ENCODE measurements around the gene FAH.

The FAH gene

DNA sequence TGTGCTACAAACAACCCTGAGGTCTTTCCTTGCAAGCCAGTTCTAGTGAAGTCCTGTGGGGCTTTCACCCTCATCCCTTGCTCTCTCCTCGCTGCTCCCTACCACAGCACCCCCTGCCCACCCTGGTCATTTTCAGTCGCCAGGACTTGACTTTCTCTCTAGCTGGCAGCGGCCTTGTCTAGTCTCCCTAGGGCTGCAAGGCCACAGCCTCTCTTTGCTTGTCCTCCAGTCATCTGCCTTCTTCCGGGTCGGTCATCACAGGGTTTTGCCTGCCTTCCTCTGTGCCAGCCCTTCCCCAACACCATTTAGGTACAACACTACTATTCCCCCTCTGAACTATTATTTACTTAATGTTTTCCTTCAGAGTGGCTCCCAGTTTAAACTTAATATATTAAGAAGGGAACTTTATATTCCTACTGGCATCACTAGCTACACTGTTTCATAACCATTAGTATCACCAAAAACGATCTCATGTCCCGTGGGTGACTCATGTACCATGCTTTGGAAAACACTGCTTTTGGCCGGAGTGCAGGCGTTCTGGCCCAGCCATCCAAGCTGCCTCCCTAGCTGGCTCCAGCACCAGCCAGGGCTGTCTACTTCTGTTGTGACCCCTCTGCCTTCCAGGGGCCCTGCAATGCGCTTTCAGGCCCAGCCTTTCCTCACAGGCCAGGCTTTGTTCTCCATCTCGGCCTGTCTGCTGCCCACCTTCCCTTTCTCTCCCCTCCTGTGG lies 21.4 kb downstream of the FAH start:
- no peak for DNase-seq

DNA sequence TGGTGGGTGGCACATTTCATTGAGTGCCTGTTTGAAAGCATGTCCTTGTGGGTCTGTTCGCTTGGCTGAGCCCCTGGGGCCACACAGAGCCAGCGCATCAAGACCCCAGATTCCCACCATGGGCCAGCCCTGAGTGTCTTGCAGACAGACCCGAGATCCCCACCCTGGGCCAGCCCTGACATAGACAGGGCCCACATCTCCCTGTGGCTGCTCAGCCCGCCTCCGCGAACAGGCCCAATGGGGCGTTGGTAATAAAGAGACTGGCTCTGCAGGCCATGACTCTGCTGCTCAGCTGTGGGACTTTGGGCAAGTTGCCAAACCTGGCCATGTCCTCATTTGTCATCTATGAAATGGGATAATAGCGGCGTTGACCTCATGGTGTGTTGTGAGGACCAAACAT lies 22.6 kb downstream of the FAH start:
- no peak for DNase-seq

DNA sequence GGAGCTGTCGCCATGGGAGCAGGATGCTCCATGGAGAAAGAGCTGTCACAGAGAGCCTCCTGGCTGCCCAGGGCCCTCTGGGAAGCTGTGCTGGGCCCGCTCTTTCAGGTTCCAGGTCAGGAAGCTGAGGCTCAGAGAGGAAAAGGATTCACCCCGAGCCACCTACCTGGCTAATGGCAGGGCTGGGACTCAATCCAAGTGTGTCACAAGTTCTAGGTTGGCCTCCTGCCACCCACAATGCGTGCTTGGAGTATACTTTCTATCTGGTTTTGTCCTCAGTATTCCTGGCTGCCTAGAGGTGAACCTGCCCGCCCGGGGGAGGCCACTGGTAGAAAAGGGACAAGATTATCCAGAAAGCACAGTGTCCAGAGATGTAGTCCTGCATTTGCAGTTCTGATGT lies 23.6 kb downstream of the FAH start:
- DNase-seq: no peak

DNA sequence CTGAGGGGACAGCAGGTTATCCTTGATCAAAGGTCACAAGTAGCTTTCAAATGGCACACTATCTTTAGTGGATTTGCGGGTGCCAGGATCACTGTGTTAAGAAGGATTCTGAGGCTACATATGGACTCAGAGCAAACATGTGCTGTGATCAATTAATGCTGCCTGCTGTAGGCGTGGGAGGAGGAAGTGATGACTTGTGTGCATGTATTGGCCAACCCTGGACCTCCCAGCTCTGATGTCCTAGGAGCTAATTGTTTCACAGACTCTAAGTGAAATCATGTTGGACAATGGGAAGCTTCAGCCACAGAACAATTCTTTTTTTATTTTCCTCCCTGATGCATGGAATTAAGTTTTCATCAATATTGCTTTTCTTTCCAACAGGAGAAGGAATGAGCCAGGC lies 24.4 kb downstream of the FAH start:
- DNase-seq: no peak

DNA sequence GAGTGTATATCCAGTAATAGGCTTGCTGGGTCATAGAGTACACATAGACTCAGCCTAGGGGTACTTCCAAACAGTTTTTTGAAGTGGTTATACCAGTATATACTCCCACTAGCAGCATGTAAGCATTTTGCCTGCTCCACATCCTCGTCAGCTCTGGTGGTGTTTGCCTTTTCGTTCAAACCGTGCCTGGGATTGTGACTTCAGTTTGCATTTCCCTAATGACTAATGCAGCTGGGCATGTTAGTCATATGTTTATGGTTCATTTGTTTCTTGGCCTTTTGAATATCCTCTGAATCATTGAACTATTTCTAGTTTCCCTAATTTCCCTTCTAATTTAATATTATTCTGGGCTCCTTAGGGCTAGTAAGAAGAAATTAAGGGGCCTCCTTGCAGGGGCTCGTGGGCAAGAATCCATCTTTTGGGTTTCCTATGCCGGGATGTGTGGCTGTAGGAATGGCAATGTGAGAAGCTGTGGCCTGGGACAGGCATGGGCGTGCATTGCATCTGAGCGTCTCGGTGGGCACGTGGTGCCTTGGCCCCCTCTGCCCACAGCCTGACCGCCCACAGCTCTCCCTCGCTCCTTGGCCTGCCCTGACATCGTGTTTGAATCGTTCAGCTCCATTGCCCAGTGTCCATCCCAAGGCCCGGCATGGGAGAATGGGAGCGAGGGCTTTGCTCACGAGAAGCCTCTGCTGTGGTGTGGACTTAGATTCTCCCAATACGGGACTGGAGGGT lies 26.4 kb downstream of the FAH start:
- no peak for DNase-seq

DNA sequence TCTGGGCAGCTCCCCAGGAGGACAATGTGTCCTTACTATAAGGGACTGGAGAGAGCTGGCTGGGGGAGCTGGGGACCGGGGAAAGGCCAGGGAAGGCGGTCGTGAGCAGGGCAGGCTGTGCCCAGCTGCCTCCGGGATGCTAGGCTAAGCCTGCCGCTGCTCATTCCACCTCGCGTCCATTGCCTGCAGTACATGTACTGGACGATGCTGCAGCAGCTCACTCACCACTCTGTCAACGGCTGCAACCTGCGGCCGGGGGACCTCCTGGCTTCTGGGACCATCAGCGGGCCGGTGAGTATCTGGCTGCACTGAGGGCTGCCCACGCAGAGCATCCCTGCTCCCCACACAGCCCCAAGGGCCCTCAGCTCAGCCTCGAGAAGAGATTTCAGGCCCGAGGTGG lies 27.1 kb downstream of the FAH start:
- no peak for DNase-seq

DNA sequence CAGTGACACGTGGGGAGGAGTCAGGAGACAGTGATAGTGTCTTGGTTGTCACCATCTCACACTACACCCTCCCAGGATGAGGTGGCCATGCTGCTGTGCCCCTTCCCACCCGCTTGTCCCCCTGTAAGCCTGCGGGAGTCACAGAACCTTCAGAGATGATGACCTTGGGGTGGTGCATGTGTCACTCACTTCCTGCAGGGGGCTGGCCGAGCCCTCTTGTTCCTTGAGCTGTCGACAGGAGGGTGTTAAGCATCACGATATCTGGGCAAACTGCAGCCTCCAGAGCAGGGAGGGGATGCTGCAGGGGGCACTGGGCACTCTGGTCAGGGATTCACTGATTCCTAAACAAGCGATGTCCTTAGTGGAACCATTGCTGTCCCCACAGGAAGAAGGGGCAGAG lies 27.7 kb downstream of the FAH start:
- no peak for DNase-seq

DNA sequence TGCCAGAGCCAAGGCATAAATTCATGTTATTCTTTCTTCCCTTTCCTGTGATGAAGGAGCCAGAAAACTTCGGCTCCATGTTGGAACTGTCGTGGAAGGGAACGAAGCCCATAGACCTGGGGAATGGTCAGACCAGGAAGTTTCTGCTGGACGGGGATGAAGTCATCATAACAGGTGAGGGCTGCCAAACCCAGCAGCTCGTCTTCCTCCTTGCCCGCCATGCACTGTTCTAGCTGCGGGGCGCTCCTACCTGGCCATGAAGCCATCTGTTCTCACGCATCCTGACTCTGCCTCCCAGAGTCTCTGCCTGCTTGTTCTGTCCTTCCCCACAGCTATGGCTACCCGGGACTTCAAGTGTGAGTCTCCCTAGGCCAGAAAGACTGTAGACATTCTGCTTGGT lies 28.2 kb downstream of the FAH start:
- DNase-seq: no peak

DNA sequence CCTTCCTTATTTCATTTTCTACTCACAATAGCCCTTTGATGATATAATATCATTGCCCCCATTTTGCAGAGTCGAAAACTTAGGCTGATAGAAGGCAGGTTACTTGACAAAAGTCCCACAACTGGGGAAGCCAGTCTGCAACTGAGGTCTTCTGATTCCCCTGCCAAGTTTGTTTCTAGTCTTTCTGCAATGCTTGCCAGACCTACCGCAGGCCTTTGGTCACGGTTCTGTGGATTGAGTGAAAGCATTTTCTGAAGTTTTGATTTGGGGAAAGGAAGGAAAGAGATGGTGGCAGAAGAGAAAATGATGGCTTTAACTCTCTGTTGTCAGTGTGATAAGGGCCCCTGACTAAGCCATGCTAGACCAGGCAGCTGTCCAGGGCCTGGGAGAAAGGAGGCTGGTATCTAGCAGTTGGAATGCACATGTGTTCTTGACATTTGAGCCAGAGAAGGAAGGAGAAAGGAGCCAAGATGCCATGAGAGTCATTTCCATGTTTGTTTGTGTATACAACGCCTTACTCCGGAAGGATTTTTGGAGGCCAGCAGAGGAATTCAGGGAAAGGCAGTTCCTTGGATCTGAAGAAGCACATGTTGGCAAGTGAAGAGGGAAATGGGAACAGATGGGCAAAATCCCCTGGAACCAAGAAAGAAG lies 29.9 kb downstream of the FAH start:
- DNase-seq: no peak

DNA sequence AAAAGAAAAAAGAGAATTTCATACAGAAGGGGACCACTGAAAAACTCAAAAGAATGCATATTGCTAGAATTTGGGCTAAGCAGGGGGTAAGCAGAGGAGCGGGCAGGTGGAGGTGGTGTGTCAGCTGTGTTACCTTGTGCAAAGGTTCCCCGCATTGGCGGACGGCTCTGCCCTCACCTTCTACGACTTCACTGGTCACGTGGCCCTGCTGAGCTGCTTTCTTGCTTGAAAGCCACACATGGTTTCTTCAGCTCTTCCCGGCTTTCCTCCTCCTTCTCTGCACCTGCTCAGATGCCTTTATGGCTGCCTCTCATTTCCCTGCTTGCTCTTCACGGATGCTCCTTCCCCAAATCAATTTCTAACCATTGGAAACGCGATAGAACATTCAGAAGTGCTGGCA lies 30.5 kb downstream of the FAH start:
- DNase-seq: no peak

DNA sequence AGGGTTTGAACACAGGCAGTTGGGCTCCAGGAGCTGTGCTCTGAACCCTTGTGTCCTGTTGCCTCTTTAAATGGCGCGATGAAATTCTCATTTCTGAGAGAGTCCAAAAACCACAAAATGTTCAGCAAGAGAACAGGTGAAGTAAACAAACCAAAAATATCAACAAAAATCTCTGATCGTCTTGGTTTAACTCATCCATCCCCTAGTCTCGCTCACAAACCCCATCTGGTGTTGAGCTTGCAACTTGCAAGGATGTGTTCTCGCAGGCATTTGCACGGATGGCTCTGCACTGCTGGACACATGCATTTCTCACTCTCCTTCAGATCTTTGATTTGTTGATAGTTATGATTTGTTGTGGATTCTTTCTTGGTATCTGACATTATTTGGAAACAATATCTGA lies 31.1 kb downstream of the FAH start:
- no peak for DNase-seq

DNA sequence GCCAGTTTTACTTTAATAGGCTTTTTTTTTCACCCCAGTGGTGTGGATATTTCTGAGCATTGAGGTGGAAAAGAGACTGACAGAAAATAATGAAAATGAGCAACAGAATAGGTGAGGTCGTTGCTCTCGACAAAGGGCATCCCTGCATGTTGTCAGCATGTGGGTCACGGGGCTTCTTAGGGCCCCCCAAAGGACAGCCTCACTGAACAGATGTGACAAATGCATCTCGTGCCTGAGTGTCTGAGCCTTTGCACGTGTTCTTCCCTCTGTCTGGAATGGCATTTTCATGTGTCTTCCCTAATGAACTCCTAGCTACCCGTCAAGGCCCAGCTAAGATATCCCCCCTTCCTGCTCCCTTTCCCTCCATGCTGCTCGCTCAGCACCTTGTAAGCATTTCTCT lies 31.8 kb downstream of the FAH start:
- DNase-seq: no peak

DNA sequence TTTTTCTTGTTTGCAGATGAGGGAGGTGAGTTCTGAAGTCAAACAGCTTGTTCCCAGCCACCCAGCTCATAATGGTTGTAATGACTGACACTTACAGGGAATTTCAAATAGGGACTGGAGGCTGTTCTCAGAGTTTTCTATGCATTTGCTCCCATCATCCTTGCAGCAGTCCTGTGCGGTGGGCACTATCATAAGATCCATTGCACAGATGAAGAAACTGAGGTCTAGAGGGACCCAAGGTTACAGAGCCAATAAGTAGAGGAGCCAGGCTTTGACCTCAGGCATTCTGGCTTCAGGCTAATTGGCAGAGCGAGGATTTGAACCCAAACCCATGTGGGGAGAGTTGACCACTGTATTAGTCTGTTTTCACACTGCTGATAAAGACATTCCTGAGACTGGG lies 32.4 kb downstream of the FAH start:
- DNase-seq: no peak

DNA sequence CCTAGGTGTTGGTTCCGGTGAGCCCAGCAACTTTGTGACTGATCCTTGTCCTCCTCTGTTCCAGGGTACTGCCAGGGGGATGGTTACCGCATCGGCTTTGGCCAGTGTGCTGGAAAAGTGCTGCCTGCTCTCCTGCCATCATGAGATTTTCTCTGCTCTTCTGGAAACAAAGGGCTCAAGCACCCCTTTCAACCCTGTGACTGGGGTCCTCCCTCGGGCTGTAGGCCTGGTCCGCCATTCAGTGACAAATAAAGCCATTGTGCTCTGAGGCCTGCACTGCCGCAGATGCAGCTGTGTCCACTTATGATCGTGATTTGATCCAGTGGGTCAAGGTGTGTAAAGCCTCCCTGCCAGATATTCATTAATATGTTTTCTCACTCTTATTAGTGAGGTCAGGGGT lies 33.3 kb downstream of the FAH start:
- no peak for DNase-seq

DNA sequence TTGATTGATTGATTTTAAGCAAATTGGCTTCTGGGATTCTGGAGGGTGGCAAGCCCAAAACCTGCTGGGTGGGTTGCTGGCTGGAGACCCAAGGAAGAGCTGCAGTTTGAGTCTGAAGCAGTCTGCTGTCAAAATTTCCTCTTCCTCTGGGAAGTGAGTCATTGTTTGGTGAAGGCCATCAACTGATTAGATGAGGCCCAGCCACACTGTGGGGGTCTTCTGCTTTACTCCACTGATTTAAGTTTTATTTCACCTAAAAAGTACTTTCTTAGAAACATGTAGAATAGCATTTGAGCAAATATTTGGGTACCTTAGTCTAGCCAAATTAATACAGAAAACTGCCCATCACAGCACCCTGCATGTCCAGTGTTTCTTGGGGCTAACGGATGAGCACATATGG lies 33.8 kb downstream of the FAH start:
- no peak for DNase-seq

DNA sequence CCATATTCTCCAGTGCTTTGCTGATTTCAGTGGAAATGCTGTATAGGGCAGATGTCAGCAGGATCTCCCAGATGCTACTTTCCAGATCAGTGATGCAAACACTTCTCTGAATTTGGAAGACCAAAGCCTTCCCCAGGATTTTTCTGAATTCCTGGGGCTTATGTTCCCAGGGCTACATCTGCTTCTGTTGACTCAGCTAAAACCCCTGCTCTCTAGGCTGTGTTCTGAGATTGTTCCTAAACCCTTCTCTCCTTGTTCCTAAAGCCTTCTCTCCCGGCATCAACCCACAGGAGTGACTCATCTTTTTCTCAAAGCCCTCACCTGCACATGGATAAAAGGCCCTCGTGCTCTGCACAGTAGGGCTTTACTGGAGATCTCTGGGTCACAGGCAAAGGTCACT lies 35.5 kb downstream of the FAH start:
- no peak for DNase-seq

DNA sequence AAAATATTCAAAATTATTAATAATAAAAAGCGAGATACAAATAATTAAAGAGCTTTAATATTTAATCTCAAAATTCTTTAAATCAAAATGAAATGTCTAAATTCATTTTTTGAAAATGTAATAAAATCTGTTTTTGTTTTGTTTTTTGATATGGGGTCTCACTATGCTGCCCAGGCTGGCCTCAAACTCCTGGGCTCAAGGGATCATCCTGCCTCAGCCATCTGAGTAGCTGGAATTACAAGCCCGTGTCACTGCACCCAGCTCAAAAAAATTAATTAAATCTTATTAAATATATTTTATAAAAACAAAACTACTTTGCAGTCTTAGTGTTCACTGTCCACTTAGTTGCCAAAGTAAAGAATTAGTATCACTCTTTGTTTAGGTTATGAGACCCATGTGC lies 38.4 kb downstream of the FAH start:
- no peak for DNase-seq

DNA sequence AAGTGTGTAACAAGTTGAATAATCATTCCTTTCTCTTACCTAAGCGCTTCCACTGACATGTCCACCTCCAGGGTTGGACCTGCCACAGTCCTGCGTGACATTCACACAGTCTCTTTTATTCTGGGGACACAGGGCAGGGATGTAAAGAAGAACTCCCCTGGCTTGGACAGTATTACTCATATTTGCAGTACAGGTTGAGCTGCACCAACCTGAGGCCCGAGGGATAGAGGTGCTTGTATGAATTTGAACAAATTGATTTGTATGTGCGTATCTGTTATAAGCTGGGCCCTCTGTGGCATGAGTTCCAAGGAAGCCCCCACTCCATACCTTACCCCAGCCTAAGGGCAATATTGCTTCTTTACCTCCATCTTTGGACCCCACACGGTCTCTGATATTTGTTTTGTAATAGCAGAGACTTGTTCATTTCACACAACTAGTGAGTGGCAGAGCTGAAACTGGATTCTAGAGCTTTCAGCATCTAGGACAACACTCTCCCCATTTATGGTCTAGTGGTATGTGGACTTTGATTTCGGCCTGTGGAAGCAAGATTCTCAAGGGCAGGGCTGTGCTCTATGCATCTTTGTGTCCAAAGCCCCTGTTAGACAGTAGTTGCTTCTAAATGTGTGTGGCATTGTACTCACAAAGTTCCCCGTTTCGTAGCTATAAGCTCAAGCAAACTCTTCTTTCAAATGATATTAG lies 39.2 kb downstream of the FAH start:
- no peak for DNase-seq

DNA sequence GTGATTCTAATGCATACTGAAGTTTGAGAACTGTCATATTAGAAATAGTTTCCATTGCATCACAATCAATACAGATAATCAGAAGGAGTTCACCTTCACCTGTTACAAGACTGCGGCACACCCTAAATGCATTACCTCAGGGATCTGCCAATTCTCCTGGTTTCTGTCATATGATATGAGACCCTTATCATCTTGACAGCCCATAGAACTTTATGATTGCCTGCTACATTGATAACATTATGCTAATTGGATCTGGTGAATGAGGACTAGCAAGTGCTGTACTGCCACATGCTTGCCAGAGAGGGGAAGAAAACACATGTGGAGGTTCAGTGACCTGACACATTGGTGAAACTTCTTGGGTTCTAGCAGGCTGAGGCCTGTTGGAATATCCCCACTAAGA lies 41.4 kb downstream of the FAH start:
- DNase-seq: no peak

DNA sequence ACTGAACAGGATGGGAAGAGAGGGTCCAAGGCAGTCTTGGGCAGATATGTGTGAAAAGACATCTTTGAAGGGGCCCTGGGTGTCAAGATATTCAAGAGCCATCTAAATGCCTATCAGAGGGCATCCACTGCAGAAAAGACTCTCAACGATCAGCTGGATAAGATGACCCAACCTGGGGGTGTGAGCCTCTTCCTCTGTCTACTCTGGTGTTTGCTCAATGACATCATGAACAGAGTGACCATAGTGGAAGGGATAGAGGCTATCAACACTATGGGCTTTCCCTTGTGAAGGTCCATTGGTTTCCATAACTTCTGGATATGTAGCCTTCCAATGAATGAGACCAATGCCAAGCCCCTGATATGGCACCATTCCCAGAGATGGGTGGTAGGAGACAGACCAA lies 42.1 kb downstream of the FAH start:
- DNase-seq: no peak

DNA sequence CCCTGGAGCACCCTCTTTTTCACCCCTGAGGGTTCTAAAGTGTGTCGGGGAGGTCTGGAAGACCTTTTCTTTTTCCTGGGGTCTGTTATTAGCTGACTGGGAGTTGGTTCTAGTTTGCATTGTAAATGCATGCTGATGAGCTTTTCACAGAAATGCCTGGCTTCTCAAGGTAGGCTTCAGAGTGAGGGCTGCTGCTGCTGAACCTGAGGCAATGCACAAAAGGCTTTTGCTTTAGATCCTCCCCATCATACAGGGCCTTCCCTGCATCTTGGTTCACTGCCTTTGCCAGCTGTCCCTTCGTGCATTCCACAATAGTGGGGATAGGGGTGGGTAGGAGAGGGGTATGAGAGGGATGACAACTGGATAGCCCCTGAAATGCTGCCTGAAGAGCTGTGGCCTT lies 46.6 kb downstream of the FAH start:
- DNase-seq: no peak

DNA sequence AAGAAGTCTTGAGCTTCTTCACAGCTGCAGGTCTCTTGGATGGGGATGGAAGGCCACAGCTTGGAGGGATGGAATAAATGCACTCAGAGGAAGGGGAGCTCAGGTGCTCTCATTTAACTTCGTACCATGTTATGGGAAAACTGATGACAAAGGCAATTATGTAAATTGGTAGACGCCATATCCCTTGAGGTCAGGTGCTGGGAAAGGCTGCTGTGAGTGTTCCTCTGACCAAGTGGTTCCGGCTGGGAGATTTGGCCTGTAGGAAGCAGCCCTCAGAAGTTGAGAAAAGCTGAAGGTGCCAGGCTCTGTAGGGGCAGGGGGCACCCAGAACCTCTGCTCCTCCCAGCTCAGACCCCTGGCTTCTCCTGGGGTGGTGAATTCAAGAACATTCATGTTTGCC lies 47.1 kb downstream of the FAH start:
- no peak for DNase-seq

DNA sequence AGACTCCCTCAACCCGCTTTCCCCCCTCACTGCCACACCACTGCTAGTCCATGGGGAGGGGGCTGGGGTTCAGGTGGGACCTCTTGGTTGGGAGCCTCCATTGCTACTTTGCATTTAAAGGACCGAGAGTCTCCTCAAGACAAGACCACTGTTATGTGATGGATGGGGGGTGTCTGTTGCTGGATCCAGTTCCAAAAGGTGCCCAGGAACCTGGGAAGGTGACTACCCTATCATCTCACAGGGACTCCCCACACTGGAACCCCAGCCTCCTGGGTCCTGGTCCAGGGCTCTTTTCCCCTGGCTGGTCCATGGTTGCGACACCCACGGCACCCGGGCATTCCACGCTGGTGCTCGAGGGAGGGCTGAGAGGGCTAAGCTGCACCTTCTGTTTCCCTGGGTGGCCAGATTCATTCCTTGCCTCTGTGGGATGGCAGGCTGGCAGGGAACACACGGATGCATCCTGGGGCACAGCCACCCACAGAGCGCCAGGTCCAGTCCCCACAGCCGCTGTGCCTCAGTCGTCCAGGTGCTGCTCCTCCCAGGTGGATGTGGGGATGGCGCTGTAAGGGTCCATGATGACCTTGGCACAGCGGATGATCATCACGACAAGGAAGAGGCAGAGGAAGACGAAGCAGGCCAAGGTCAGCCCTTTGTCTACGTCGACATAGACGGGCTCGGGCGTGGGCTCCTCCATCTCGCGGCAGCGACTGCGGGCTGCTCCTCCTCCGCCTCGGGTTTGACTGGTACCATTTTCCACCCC lies 48.6 kb downstream of the FAH start:
- no peak for DNase-seq

Data from NCI-H2227 treated with DMSO at 0.1 percent for 48 hours (cell line).